PC-3 (cell line): ENCODE measurements around the gene GMDS. TPM values are rescaled to one million over a fixed set of nuclear protein-coding genes. Genes with fewer than 3 reads are reported as not detected.

Experiments used
- ATAC-seq: fragments of 200-7000 bp; cut with Tn5 transposase; 2 replicates; pipeline ENCODE4 v1.9.1; 2020; ENCODE audit warnings: mild to moderate bottlenecking, moderate library complexity
- BruUV-seq: library from RNA; stranded (reverse); fragments of 400-500 nt; replicated peaks from 2 replicates; lab custom pipeline; 2021; lab: Mats Ljungman, UMichigan
- CTCF ChIA-PET: fragments of 300-600 bp; sonication (Branson Sonifier 250); formaldehyde crosslinking; loops from one replicate; lab custom pipeline; 2022; ENCODE audit warnings: antibody characterized with exemption; lab: Charles Lee
- POLR2A ChIA-PET: fragments of 300-600 bp; sonication (Branson Sonifier 250); formaldehyde crosslinking; loops from one replicate; lab custom pipeline; 2022; ENCODE audit warnings: antibody characterized with exemption; ENCODE audit not compliant: unreplicated experiment; lab: Charles Lee
- DNase-seq: peaks from one replicate; pipeline ENCODE4 v3.0.0-alpha.2; 2015
- H2AFZ ChIP-seq: fragments of 300-600 bp; sonication (generic); 2 replicates; pipeline ENCODE4 v1.6.0; 2016; ENCODE audit warnings: antibody characterized with exemption, low read length
- H3F3A ChIP-seq: fragments of 300-600 bp; sonication (generic); one replicate; pipeline ENCODE4 v1.6.0; 2017; ENCODE audit warnings: antibody characterized with exemption, low read length, control low read depth, mild to moderate bottlenecking; ENCODE audit not compliant: unreplicated experiment
- H3K27ac ChIP-seq: fragments of 300-600 bp; sonication (generic); 2 replicates; pipeline ENCODE4 v1.5.1; 2016; ENCODE audit warnings: mild to moderate bottlenecking, low read length
- H3K27me3 ChIP-seq: fragments of 300-600 bp; sonication (generic); 2 replicates; pipeline ENCODE4 v1.6.1; 2016; ENCODE audit warnings: low read length, mixed read lengths
- H3K36me3 ChIP-seq: fragments of 300-600 bp; sonication (generic); 2 replicates; pipeline ENCODE4 v1.6.1; 2016; ENCODE audit warnings: low read depth, mixed run types, low read length, mixed read lengths
- H3K4me1 ChIP-seq: fragments of 300-600 bp; sonication (generic); 2 replicates; pipeline ENCODE4 v1.5.1; 2016; ENCODE audit warnings: low read length; ENCODE audit not compliant: insufficient read depth
- H3K4me2 ChIP-seq: fragments of 300-600 bp; sonication (generic); 2 replicates; pipeline ENCODE4 v1.6.0; 2016; ENCODE audit warnings: low read length
- H3K4me3 ChIP-seq: fragments of 300-600 bp; sonication (generic); 2 replicates; pipeline ENCODE4 v1.5.1; 2016; ENCODE audit warnings: mild to moderate bottlenecking, low read length, mixed read lengths
- H3K79me2 ChIP-seq: fragments of 300-600 bp; sonication (generic); 2 replicates; pipeline ENCODE4 v1.6.1; 2017; ENCODE audit warnings: low read length, mixed read lengths
- H3K9ac ChIP-seq: fragments of 300-600 bp; sonication (generic); 2 replicates; pipeline ENCODE4 v1.6.0; 2016; ENCODE audit warnings: mild to moderate bottlenecking, low read length
- H3K9me2 ChIP-seq: fragments of 300-600 bp; sonication (generic); replicated peaks from 2 replicates; pipeline ENCODE4 v1.6.1; 2016; ENCODE audit warnings: mixed run types, low read length, mixed read lengths
- H3K9me3 ChIP-seq: fragments of 300-600 bp; sonication (generic); 2 replicates; pipeline ENCODE4 v1.6.1; 2016; ENCODE audit warnings: low read length, mixed read lengths
- H4K20me1 ChIP-seq: fragments of 300-600 bp; sonication (generic); 2 replicates; pipeline ENCODE4 v1.6.1; 2016; ENCODE audit warnings: low read length, mixed read lengths
- CTCF ChIP-seq: fragments of 300-600 bp; sonication (generic); conservative IDR thresholded peaks from 2 replicates; pipeline ENCODE4 v1.5.1; 2017; ENCODE audit warnings: antibody characterized with exemption, low read depth, mild to moderate bottlenecking, low read length
- EZH2 ChIP-seq: fragments of 300-600 bp; sonication (generic); IDR thresholded peaks from one replicate; pipeline ENCODE4 v1.6.1; 2017; ENCODE audit warnings: antibody characterized with exemption, mild to moderate bottlenecking, low read length; ENCODE audit not compliant: unreplicated experiment
- EZH2phosphoT487 ChIP-seq: fragments of 300-600 bp; sonication (generic); IDR thresholded peaks from 2 replicates; pipeline ENCODE4 v1.6.1; 2018; ENCODE audit warnings: mild to moderate bottlenecking, antibody characterized with exemption, low read length, borderline replicate concordance
- intact Hi-C: fragments of 100-400 bp; cut with micrococcal nuclease; formaldehyde crosslinking; loops from 2 replicates; pipeline ENCODE4 v1.9.0; 2023
- total RNA-seq: library from RNA; depleted of rRNA; stranded (reverse); fragments of >200 nt; gene quantifications from 2 replicates; pipeline ENCODE4 v1.2.3, GENCODE V29; 2014

The GMDS gene
- total RNA-seq, 1 experiment from 2014 or later, result 18.3 TPM

- ChIA-PET CTCF (no interaction called here), POLR2A (no interaction called here)
- no peaks in the 10 kb centered on the region for H3K9me3 ChIP-seq
- no peaks in the 10 kb centered on the region for H4K20me1 ChIP-seq
- no TSS peak for BruUV-seq
- H2AFZ ChIP-seq, result no peak overlapping the region
- H3F3A ChIP-seq, result no peaks in the 10 kb centered on the region
- no peaks in the 10 kb centered on the region for H3K36me3 ChIP-seq
- no peaks in the 10 kb centered on the region for H3K79me2 ChIP-seq
- H3K9ac ChIP-seq, result no peak overlapping the region
- intact Hi-C loops, result no loop called here
- H3K4me1 ChIP-seq, result peaks cover 17% of the 10 kb centered on the region
- no peak overlapping the region for H3K27ac ChIP-seq
- no peak for DNase-seq
- H3K4me3 ChIP-seq, result no peak overlapping the region
- TF ChIP-seq CTCF (no peak), EZH2 (no peak), EZH2phosphoT487 (no peak)
- no peaks in the 10 kb centered on the region for H3K9me2 ChIP-seq
- H3K27me3 ChIP-seq, result no peaks in the 10 kb centered on the region
- H3K4me2 ChIP-seq, result no peak overlapping the region
- no peak for ATAC-seq
Measured at GRCh38 chr6:1633366-1634021, 611.9 kb downstream of the GMDS start.

GRCh38 chr6:1631251-1631650 lies 614.2 kb downstream of the GMDS start:
- no peaks in the 10 kb centered on the region for H3K9me3 ChIP-seq
- ChIA-PET POLR2A (no interaction called here), CTCF (no interaction called here)
- no peak overlapping the region for H3K9ac ChIP-seq
- no peaks in the 10 kb centered on the region for H3F3A ChIP-seq
- no peaks in the 10 kb centered on the region for H3K79me2 ChIP-seq
- H3K4me3 ChIP-seq, result no peak overlapping the region
- no peaks in the 10 kb centered on the region for H3K36me3 ChIP-seq
- BruUV-seq, result no TSS peak
- no peak for ATAC-seq
- no peak overlapping the region for H3K4me2 ChIP-seq
- H3K9me2 ChIP-seq, result no peaks in the 10 kb centered on the region
- no peak overlapping the region for H2AFZ ChIP-seq
- no peaks in the 10 kb centered on the region for H4K20me1 ChIP-seq
- peaks cover 1% of the 10 kb centered on the region; the same call in 1 of the 2 replicates for H3K4me1 ChIP-seq
- no peaks in the 10 kb centered on the region for H3K27me3 ChIP-seq
- TF ChIP-seq EZH2phosphoT487 (no peak), CTCF (no peak), EZH2 (no peak)
- no peak for DNase-seq
- H3K27ac ChIP-seq, result no peak overlapping the region
- intact Hi-C loops, result no loop called here

GRCh38 chr6:1630771-1631217 lies 614.6 kb downstream of the GMDS start:
- Histone ChIP-seq H3K9ac (no peak overlapping the region), H3K4me3 (no peak overlapping the region), H3K9me3 (no peaks in the 10 kb centered on the region), H3K9me2 (no peaks in the 10 kb centered on the region), H3K27me3 (no peaks in the 10 kb centered on the region), H3K27ac (no peak overlapping the region), H3K4me2 (no peak overlapping the region), H3K36me3 (no peaks in the 10 kb centered on the region), H3K4me1 (no peaks in the 10 kb centered on the region), H3K79me2 (no peaks in the 10 kb centered on the region), H3F3A (no peaks in the 10 kb centered on the region), H4K20me1 (no peaks in the 10 kb centered on the region), H2AFZ (no peak overlapping the region)
- DNase-seq (no peak), ATAC-seq (no peak)
- BruUV-seq, result no TSS peak
- ChIA-PET POLR2A (no interaction called here), CTCF (no interaction called here)
- TF ChIP-seq EZH2, result no peak
- no peak for TF ChIP-seq EZH2phosphoT487
- no peak for TF ChIP-seq CTCF
- intact Hi-C loops, result no loop called here
